ENCODE results near the gene PPP2R2D. TPM values are rescaled to one million over a fixed set of nuclear protein-coding genes. Genes with fewer than 3 reads are reported as not detected.
A peak's percentile ranks its signal among the peaks of the same experiment; 100 is the strongest.

PPP2R2D gene
- total RNA-seq, 1 experiment from 2014 or later: 23.5 TPM

- H4K20me1 ChIP-seq (ENCODE audit: insufficient read depth): no peaks in the 10 kb centered on the region
- no peaks in the 10 kb centered on the region for H3K36me3 ChIP-seq (ENCODE audit: low read depth)
- H3K9me2 ChIP-seq (ENCODE audit: insufficient read depth): no peaks in the 10 kb centered on the region
- no peaks in the 10 kb centered on the region for H3K9me3 ChIP-seq (ENCODE audit: insufficient read depth, low read depth)
- POLR2A ChIA-PET (ENCODE audit: unreplicated experiment): no interaction called here
- CTCF ChIA-PET: interaction anchor here (1.5 kb wide), 1 partner anchor 77 kb away, joined by 4 read pairs; no protein-coding TSS in a partner anchor
- TF ChIP-seq, protein P1, sequence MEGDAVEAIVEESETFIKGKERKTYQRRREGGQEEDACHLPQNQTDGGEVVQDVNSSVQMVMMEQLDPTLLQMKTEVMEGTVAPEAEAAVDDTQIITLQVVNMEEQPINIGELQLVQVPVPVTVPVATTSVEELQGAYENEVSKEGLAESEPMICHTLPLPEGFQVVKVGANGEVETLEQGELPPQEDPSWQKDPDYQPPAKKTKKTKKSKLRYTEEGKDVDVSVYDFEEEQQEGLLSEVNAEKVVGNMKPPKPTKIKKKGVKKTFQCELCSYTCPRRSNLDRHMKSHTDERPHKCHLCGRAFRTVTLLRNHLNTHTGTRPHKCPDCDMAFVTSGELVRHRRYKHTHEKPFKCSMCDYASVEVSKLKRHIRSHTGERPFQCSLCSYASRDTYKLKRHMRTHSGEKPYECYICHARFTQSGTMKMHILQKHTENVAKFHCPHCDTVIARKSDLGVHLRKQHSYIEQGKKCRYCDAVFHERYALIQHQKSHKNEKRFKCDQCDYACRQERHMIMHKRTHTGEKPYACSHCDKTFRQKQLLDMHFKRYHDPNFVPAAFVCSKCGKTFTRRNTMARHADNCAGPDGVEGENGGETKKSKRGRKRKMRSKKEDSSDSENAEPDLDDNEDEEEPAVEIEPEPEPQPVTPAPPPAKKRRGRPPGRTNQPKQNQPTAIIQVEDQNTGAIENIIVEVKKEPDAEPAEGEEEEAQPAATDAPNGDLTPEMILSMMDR (conservative IDR thresholded peaks at IDR 0.05): no peak
- TF ChIP-seq EZH2 (IDR thresholded peaks at IDR 0.05; ENCODE audit: low read depth): no peak
- intact Hi-C loops (cut with micrococcal nuclease; ENCODE audit: unreplicated experiment): loop anchor here (5.0 kb wide), 2 partner anchors 44 to 59 kb away; partner anchors contain the start of gene PPP2R2D
- H3K79me2 ChIP-seq (ENCODE audit: low read depth): no peaks in the 10 kb centered on the region
- peak in 1 of 2 experiments; percentile 31 for DNase-seq
- no peaks in the 10 kb centered on the region for H3K4me1 ChIP-seq (replicated peaks; ENCODE audit: insufficient read depth)
- no peak overlapping the region for H3K27ac ChIP-seq
- H3K4me3 ChIP-seq: no peak overlapping the region
- H3F3A ChIP-seq (ENCODE audit: insufficient read depth, low read depth): no peaks in the 10 kb centered on the region
- no peaks in the 10 kb centered on the region for H3K27me3 ChIP-seq (ENCODE audit: insufficient read depth, low read depth)
- H3K4me2 ChIP-seq: no peak overlapping the region
- BruUV-seq (replicated peaks): no TSS peak
- H2AFZ ChIP-seq: no peak overlapping the region
Measured at GRCh38 chr10:131946321-131946751, 45.5 kb downstream of the PPP2R2D start.

DNA sequence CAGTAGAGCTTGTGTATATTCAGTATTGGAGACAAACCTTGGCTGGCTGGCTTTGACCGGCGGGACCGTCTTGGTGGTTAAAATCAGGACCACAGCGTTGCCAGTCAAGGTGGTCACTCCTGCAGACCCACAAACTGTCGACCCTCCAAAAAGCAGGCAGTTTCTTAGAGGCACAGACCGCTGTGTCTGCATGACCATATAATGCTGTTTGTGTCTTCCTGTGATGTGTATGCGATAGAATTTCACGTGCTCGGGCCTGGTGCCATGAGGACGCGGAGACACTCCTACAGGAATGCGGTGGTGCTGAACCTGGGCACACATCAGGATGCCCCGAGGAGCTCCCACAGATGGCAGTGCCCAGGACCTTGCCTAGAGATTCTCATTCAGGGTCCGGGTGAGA lies 46.1 kb downstream of the PPP2R2D start:
- intact Hi-C loops (cut with micrococcal nuclease; ENCODE audit: unreplicated experiment): loop anchor here (5.0 kb wide), 2 partner anchors 45 to 60 kb away; partner anchors contain the start of gene PPP2R2D
- POLR2A ChIA-PET (ENCODE audit: unreplicated experiment): no interaction called here

GRCh38 chr10:131947631-131948347 lies 47.0 kb downstream of the PPP2R2D start:
- Histone ChIP-seq H3K36me3 (ENCODE audit: low read depth) (no peaks in the 10 kb centered on the region), H4K20me1 (ENCODE audit: insufficient read depth) (no peaks in the 10 kb centered on the region), H2AFZ (no peak overlapping the region), H3K9me3 (ENCODE audit: insufficient read depth, low read depth) (no peaks in the 10 kb centered on the region), H3K27me3 (ENCODE audit: insufficient read depth, low read depth) (no peaks in the 10 kb centered on the region), H3K9me2 (ENCODE audit: insufficient read depth) (no peaks in the 10 kb centered on the region), H3K79me2 (ENCODE audit: low read depth) (no peaks in the 10 kb centered on the region), H3K4me2 (no peak overlapping the region), H3K4me3 (no peak overlapping the region), H3K4me1 (replicated peaks; ENCODE audit: insufficient read depth) (no peaks in the 10 kb centered on the region), H3F3A (ENCODE audit: insufficient read depth, low read depth) (no peaks in the 10 kb centered on the region), H3K27ac (no peak overlapping the region)
- TF ChIP-seq EZH2 (IDR thresholded peaks at IDR 0.05; ENCODE audit: low read depth): no peak
- TF ChIP-seq, protein P1 (conservative IDR thresholded peaks at IDR 0.05): no peak
- POLR2A ChIA-PET (ENCODE audit: unreplicated experiment): no interaction called here
- TSS peak; percentile 39 for BruUV-seq (replicated peaks)
- peak in 1 of 2 experiments; percentile 48 for DNase-seq
- CTCF ChIA-PET: no interaction called here
- intact Hi-C loops (cut with micrococcal nuclease; ENCODE audit: unreplicated experiment): loop anchor here (5.0 kb wide), 2 partner anchors 45 to 60 kb away; partner anchors contain the start of gene PPP2R2D

More for the DNA sequence above, 46.1 kb downstream of the PPP2R2D start:
- Histone ChIP-seq H3K4me2 (no peak overlapping the region), H4K20me1 (ENCODE audit: insufficient read depth) (no peaks in the 10 kb centered on the region), H3K36me3 (ENCODE audit: low read depth) (no peaks in the 10 kb centered on the region), H2AFZ (no peak overlapping the region), H3K27me3 (ENCODE audit: insufficient read depth, low read depth) (no peaks in the 10 kb centered on the region), H3K9me3 (ENCODE audit: insufficient read depth, low read depth) (no peaks in the 10 kb centered on the region), H3K9me2 (ENCODE audit: insufficient read depth) (no peaks in the 10 kb centered on the region), H3K27ac (no peak overlapping the region), H3F3A (ENCODE audit: insufficient read depth, low read depth) (no peaks in the 10 kb centered on the region), H3K4me1 (replicated peaks; ENCODE audit: insufficient read depth) (no peaks in the 10 kb centered on the region), H3K4me3 (no peak overlapping the region), H3K79me2 (ENCODE audit: low read depth) (no peaks in the 10 kb centered on the region)
- BruUV-seq (replicated peaks): no TSS peak
- DNase-seq: no peak
- CTCF ChIA-PET: interaction anchor here (1.5 kb wide), 1 partner anchor 76 kb away, joined by 4 read pairs; no protein-coding TSS in a partner anchor
- no peak for TF ChIP-seq EZH2 (IDR thresholded peaks at IDR 0.05; ENCODE audit: low read depth)
- TF ChIP-seq, protein P1 (conservative IDR thresholded peaks at IDR 0.05): no peak

Data from PC-9 (cell line).